GM06990 (cell line): ENCODE data around the gene DLG4.

Experiments used
- DNase-seq: peaks from one replicate; pipeline ENCODE4 v3.0.0-alpha.2; 2011; ENCODE audit not compliant: insufficient read length; ENCODE audit errors: extremely low read depth
- H3K27me3 ChIP-seq: replicated peaks from 2 replicates; pipeline ENCODE4 v1.6.0; 2011; ENCODE audit warnings: low read length; ENCODE audit not compliant: control insufficient read depth, insufficient read depth
- H3K36me3 ChIP-seq: 2 replicates; pipeline ENCODE4 v1.5.1; 2011; ENCODE audit warnings: low read length; ENCODE audit not compliant: control insufficient read depth, insufficient read depth
- H3K4me3 ChIP-seq: replicated peaks from 2 replicates; pipeline ENCODE4 v1.5.1; 2011; ENCODE audit warnings: low read depth, mild to moderate bottlenecking, control low read depth, low read length
- CTCF ChIP-seq: IDR thresholded peaks from 2 replicates; pipeline ENCODE4 v1.5.1; 2011; ENCODE audit warnings: low read length, control low read depth, mild to moderate bottlenecking, inconsistent platforms; ENCODE audit not compliant: insufficient read depth, poor library complexity, severe bottlenecking

The DLG4 gene

DNA sequence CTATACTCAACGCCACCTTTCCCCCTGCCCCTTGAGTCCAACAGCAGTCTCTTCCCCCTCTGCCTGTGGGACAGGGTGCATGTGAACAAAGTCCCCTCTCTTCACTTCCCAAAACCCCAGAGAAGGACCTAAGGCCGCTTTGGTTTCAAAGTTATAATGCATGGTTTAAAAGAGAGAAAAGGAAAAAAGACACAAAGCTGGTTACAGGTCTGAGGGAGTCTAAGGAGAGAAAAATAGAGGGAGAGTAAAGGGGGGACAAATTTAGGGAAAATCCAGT lies 23.8 kb upstream of the DLG4 start:
- DNase-seq = no peak

DNA sequence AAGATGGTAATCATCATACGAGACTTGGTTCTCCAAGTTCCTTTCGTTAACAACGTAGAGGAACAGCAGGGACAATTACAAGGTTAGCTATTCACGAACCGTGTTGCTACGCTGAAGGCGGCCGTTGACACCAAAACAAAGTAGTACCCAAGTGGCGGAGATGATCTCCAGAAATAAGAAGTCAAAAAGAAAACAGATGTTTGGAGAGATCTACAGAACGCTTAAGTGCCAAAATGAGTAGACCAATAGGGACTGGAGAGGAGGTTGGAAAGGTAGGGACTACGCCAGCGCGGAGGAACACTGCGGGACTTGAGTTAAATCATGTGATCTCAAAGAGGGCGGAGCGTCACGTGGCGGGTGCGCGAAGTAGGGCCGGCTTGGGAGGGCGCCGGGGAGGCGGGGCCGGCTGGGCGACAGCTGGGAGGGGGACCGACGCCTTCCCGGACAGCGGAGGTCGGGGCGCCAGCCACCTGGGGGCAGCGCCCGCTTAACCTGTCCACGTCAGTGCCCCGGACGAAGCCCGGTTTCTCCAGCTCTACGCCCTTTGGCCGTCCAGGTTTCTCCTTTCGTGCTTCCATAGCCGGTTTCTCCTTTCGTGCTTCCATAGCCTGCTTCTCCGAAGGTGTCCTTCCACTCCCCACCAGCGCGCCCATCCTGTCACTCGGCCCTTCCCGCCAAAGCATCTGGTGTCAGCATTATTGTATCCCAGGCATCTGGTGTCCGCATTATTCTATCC lies 23.2 kb upstream of the DLG4 start:
- H3K36me3 ChIP-seq = peaks cover 9% of the 10 kb centered on the region
- H3K27me3 ChIP-seq = no peaks in the 10 kb centered on the region
- peak overlapping the region; percentile 97 for H3K4me3 ChIP-seq
- no peak for TF ChIP-seq CTCF
- DNase-seq = peak; percentile 92

More for the DNA sequence above, 23.8 kb upstream of the DLG4 start:
- no peak for TF ChIP-seq CTCF
- Histone ChIP-seq H3K27me3 (no peaks in the 10 kb centered on the region), H3K36me3 (peaks cover 9% of the 10 kb centered on the region), H3K4me3 (peak overlapping the region; percentile 97)

GRCh38 chr17:7241783-7242716 lies 22.4 kb upstream of the DLG4 start, which contains the start of gene GABARAP:
Gene GABARAP (minus strand): TSS chr17:7242449. CDS start chr17:7242330, 119 bp downstream.
- no peaks in the 10 kb centered on the region for H3K27me3 ChIP-seq
- TF ChIP-seq CTCF = no peak
- peak within 1 kb of the TSS; percentile 97 for H3K4me3 ChIP-seq
- peaks cover 9% of the 10 kb centered on the region for H3K36me3 ChIP-seq
- peak; percentile 88 for DNase-seq

GRCh38 chr17:7241090-7241733 lies 21.6 kb upstream of the DLG4 start:
- peaks cover 14% of the 10 kb centered on the region for H3K36me3 ChIP-seq
- TF ChIP-seq CTCF = no peak
- no peaks in the 10 kb centered on the region for H3K27me3 ChIP-seq
- peak overlapping the region; percentile 97 for H3K4me3 ChIP-seq
- DNase-seq = no peak

DNA sequence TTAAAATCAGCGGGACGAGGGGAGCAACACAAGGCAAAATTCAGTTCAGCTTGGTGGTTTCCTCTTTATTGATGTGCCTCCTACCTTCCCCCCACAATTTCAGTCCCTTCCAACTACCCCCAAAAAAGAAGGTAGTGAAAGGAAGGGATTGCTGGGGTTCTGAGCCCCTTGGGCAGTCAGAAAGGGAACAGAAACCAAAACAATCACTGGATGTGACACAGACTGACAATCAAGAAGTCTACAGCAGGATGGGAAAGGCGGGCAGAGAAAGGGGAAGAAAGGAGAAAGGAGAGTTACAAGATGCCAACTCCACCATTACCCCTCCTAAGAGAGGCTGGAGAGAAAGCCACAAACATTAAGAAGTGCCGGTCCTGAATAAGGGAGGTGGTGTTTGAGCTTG lies 20.7 kb upstream of the DLG4 start:
- Histone ChIP-seq H3K36me3 (peaks cover 17% of the 10 kb centered on the region), H3K27me3 (no peaks in the 10 kb centered on the region), H3K4me3 (0 out of 2 replicates have a peak overlapping the region, but pooled peaks have one; percentile 52)
- DNase-seq = no peak
- TF ChIP-seq CTCF = no peak
